OCI-LY3 (cell line): ENCODE results near the gene GNAS-AS1.

Experiments used
- H2AFZ ChIP-seq: fragments of 200-600, 300-600 bp; shearing (Covaris generic); 2 replicates; pipeline ENCODE4 v1.6.0; 2014; ENCODE audit warnings: antibody characterized with exemption, low read depth, low read length
- H3K27ac ChIP-seq: fragments of 200-600, 300-600 bp; sonication (generic); 2 replicates; pipeline ENCODE4 v1.5.1; 2014; ENCODE audit warnings: mild to moderate bottlenecking, low read length, moderate library complexity, mixed read lengths
- H3K27me3 ChIP-seq: fragments of 200-600, 300-600 bp; sonication (generic); 2 replicates; pipeline ENCODE4 v1.6.1; 2014; ENCODE audit warnings: low read depth, low read length, mixed read lengths
- H3K36me3 ChIP-seq: fragments of 200-600, 300-600 bp; sonication (generic); replicated peaks from 2 replicates; pipeline ENCODE3; 2014; ENCODE audit warnings: low read depth, low read length, mixed read lengths
- H3K4me1 ChIP-seq: fragments of 300-600, 200-600 bp; sonication (generic); 2 replicates; pipeline ENCODE4 v1.6.1; 2014; ENCODE audit warnings: low read length, mixed read lengths
- H3K4me2 ChIP-seq: fragments of 200-600, 300-600 bp; sonication (generic); 2 replicates; pipeline ENCODE4 v1.6.1; 2014; ENCODE audit warnings: low read length, mixed read lengths
- H3K4me3 ChIP-seq: fragments of 300-600, 200-600 bp; sonication (generic); 2 replicates; pipeline ENCODE4 v1.5.1; 2014; ENCODE audit warnings: antibody characterized with exemption, mild to moderate bottlenecking, low read length, moderate library complexity
- H3K79me2 ChIP-seq: fragments of 300-600, 200-600 bp; shearing (Covaris generic); 2 replicates; pipeline ENCODE4 v1.6.1; 2014; ENCODE audit warnings: mild to moderate bottlenecking, low read length, mixed read lengths
- H3K9ac ChIP-seq: fragments of 300-600, 200-600 bp; shearing (Covaris generic); 2 replicates; pipeline ENCODE4 v1.6.0; 2014; ENCODE audit warnings: mild to moderate bottlenecking, low read length, moderate library complexity
- H3K9me3 ChIP-seq: fragments of 200-600, 300-600 bp; shearing (Covaris generic); 2 replicates; pipeline ENCODE4 v1.6.1; 2014; ENCODE audit warnings: low read length, mixed read lengths; ENCODE audit not compliant: insufficient read depth
- H4K20me1 ChIP-seq: fragments of 200-600, 300-600 bp; sonication (generic); 2 replicates; pipeline ENCODE4 v1.6.1; 2016; ENCODE audit warnings: low read length, mixed read lengths; ENCODE audit not compliant: insufficient read depth
- CTCF ChIP-seq: fragments of 200-600, 300-600 bp; sonication (generic); IDR thresholded peaks from 2 replicates; pipeline ENCODE4 v1.5.1; 2014; ENCODE audit warnings: antibody characterized with exemption, low read length, low read depth
- EZH2phosphoT487 ChIP-seq: fragments of 200-600 bp; shearing (Covaris generic); IDR thresholded peaks from 2 replicates; pipeline ENCODE4 v1.6.1; 2018; ENCODE audit warnings: antibody characterized with exemption, mixed run types, low read depth

The GNAS-AS1 gene

GRCh38 chr20:58897488-58897887, 46.8 kb upstream of the GNAS-AS1 start:
- Histone ChIP-seq H3K36me3 (peaks cover 71% of the 10 kb centered on the region), H2AFZ (no peak overlapping the region), H3K27ac (no peak overlapping the region), H3K4me2 (no peak overlapping the region), H3K4me3 (no peak overlapping the region), H4K20me1 (peaks cover 93% of the 10 kb centered on the region), H3K9ac (no peak overlapping the region), H3K79me2 (peaks cover 100% of the 10 kb centered on the region), H3K27me3 (no peaks in the 10 kb centered on the region), H3K9me3 (no peaks in the 10 kb centered on the region), H3K4me1 (peaks cover 32% of the 10 kb centered on the region)
- TF ChIP-seq CTCF = no peak
- TF ChIP-seq EZH2phosphoT487 = no peak

GRCh38 chr20:58896820-58897219, 46.1 kb upstream of the GNAS-AS1 start:
- H3K4me2 ChIP-seq = no peak overlapping the region
- H3K27me3 ChIP-seq = no peaks in the 10 kb centered on the region
- H3K9me3 ChIP-seq = no peaks in the 10 kb centered on the region
- peaks cover 66% of the 10 kb centered on the region for H3K36me3 ChIP-seq
- no peak overlapping the region for H3K9ac ChIP-seq
- no peak overlapping the region for H3K4me3 ChIP-seq
- H3K27ac ChIP-seq = no peak overlapping the region
- H2AFZ ChIP-seq = no peak overlapping the region
- H3K79me2 ChIP-seq = peaks cover 99% of the 10 kb centered on the region
- H3K4me1 ChIP-seq = peaks cover 32% of the 10 kb centered on the region
- TF ChIP-seq CTCF (no peak), EZH2phosphoT487 (no peak)
- peaks cover 87% of the 10 kb centered on the region for H4K20me1 ChIP-seq

GRCh38 chr20:58895448-58896180, 44.9 kb upstream of the GNAS-AS1 start:
- Histone ChIP-seq H3K27ac (no peak overlapping the region), H3K36me3 (peaks cover 55% of the 10 kb centered on the region), H3K27me3 (no peaks in the 10 kb centered on the region), H3K79me2 (peaks cover 91% of the 10 kb centered on the region), H3K9ac (no peak overlapping the region), H3K4me1 (peaks cover 24% of the 10 kb centered on the region), H4K20me1 (peaks cover 74% of the 10 kb centered on the region), H3K9me3 (no peaks in the 10 kb centered on the region), H3K4me3 (no peak overlapping the region), H3K4me2 (peak overlapping the region; percentile 87; the same call in 1 of the 2 replicates), H2AFZ (no peak overlapping the region)
- TF ChIP-seq CTCF (no peak), EZH2phosphoT487 (no peak)

GRCh38 chr20:58894652-58895447, 44.1 kb upstream of the GNAS-AS1 start:
- Histone ChIP-seq H3K4me3 (no peak overlapping the region), H3K9me3 (no peaks in the 10 kb centered on the region), H3K27me3 (no peaks in the 10 kb centered on the region), H3K79me2 (peaks cover 91% of the 10 kb centered on the region), H3K4me2 (peak overlapping the region; percentile 87), H3K27ac (no peak overlapping the region), H3K9ac (no peak overlapping the region), H4K20me1 (peaks cover 67% of the 10 kb centered on the region), H3K4me1 (peaks cover 24% of the 10 kb centered on the region), H2AFZ (no peak overlapping the region), H3K36me3 (peaks cover 47% of the 10 kb centered on the region)
- TF ChIP-seq CTCF (no peak), EZH2phosphoT487 (no peak)
